OCI-LY1 (cell line): ENCODE data around the gene SERTAD3.
A peak's percentile ranks its signal among the peaks of the same experiment; 100 is the strongest.

Source experiments
- H2AFZ ChIP-seq: fragments of 200-600 bp; sonication (generic), shearing (Covaris generic); 2 replicates; pipeline ENCODE4 v1.6.0; 2014; ENCODE audit warnings: antibody characterized with exemption, mild to moderate bottlenecking, low read length
- H3F3A ChIP-seq: fragments of 200-600 bp; sonication (generic), shearing (Covaris generic); 2 replicates; pipeline ENCODE4 v1.6.0; 2014; ENCODE audit warnings: mild to moderate bottlenecking, antibody characterized with exemption, low read length, moderate library complexity; ENCODE audit not compliant: insufficient read depth
- H3K27ac ChIP-seq: fragments of 200-600 bp; sonication (generic); 2 replicates; pipeline ENCODE4 v1.5.1; 2014; ENCODE audit warnings: low read length, mixed run types, mild to moderate bottlenecking, low read depth; ENCODE audit not compliant: poor library complexity, severe bottlenecking
- H3K27me3 ChIP-seq: fragments of 200-600 bp; sonication (generic); 2 replicates; pipeline ENCODE4 v1.6.0; 2014; ENCODE audit warnings: antibody characterized with exemption, mild to moderate bottlenecking, low read length, moderate library complexity; ENCODE audit not compliant: insufficient read depth
- H3K36me3 ChIP-seq: fragments of 200-600 bp; sonication (generic); 2 replicates; pipeline ENCODE4 v1.6.1; 2014; ENCODE audit warnings: mild to moderate bottlenecking, antibody characterized with exemption, low read length, moderate library complexity, mixed read lengths; ENCODE audit not compliant: insufficient read depth
- H3K4me1 ChIP-seq: fragments of 200-600 bp; sonication (generic); 2 replicates; pipeline ENCODE4 v1.5.1; 2014; ENCODE audit warnings: mild to moderate bottlenecking, low read length, moderate library complexity; ENCODE audit not compliant: insufficient read depth, severe bottlenecking
- H3K4me2 ChIP-seq: fragments of 200-600 bp; sonication (generic), shearing (Covaris generic); 2 replicates; pipeline ENCODE4 v1.6.1; 2014; ENCODE audit warnings: low read length
- H3K4me3 ChIP-seq: fragments of 200-600 bp; sonication (generic); 2 replicates; pipeline ENCODE4 v1.5.1; 2014; ENCODE audit warnings: low read length, low read depth, mild to moderate bottlenecking, mixed read lengths; ENCODE audit not compliant: poor library complexity, severe bottlenecking
- H3K79me2 ChIP-seq: fragments of 200-600 bp; shearing (Covaris generic); 2 replicates; pipeline ENCODE4 v1.6.1; 2016; ENCODE audit warnings: mixed run types, low read length, mixed read lengths; ENCODE audit not compliant: insufficient read depth
- H3K9ac ChIP-seq: fragments of 200-600 bp; sonication (generic), shearing (Covaris generic); 2 replicates; pipeline ENCODE4 v1.6.1; 2014; ENCODE audit warnings: mild to moderate bottlenecking, low read length, mixed read lengths
- H3K9me2 ChIP-seq: fragments of 200-600 bp; sonication (generic), shearing (Covaris generic); 2 replicates; pipeline ENCODE4 v1.6.1; 2014; ENCODE audit warnings: low read depth, mild to moderate bottlenecking, low read length, mixed read lengths
- H3K9me3 ChIP-seq: fragments of 200-600 bp; shearing (Covaris generic); 2 replicates; pipeline ENCODE4 v1.6.1; 2014; ENCODE audit warnings: low read length, mixed read lengths
- H4K20me1 ChIP-seq: fragments of 200-600 bp; sonication (generic), shearing (Covaris generic); 2 replicates; pipeline ENCODE4 v1.6.0; 2016; ENCODE audit warnings: mild to moderate bottlenecking, low read length; ENCODE audit not compliant: insufficient read depth
- CTCF ChIP-seq: fragments of 200-600 bp; sonication (generic), shearing (Covaris generic); IDR thresholded peaks from 2 replicates; pipeline ENCODE4 v1.5.1; 2017; ENCODE audit warnings: mild to moderate bottlenecking, antibody characterized with exemption, low read length, moderate library complexity, mixed read lengths
- EZH2 ChIP-seq: fragments of 200-600 bp; sonication (generic), shearing (Covaris generic); IDR thresholded peaks from 2 replicates; pipeline ENCODE4 v1.8.0; 2017; ENCODE audit warnings: borderline replicate concordance, mixed run types, mild to moderate bottlenecking, antibody characterized with exemption, low read length, moderate library complexity, mixed read lengths

Gene SERTAD3

GRCh38 chr19:40423938-40424337, 20.2 kb downstream of the SERTAD3 start:
- Histone ChIP-seq H2AFZ (no peak overlapping the region), H3K27ac (no peak overlapping the region), H3K27me3 (no peaks in the 10 kb centered on the region), H3K36me3 (peaks cover 9% of the 10 kb centered on the region), H3K4me1 (peaks cover 19% of the 10 kb centered on the region), H3K79me2 (peaks cover 6% of the 10 kb centered on the region; the same call in 1 of the 2 replicates), H3K4me3 (no peak overlapping the region), H3K9me2 (no peaks in the 10 kb centered on the region), H3K9me3 (no peaks in the 10 kb centered on the region), H3F3A (no peaks in the 10 kb centered on the region), H3K9ac (no peak overlapping the region), H3K4me2 (no peak overlapping the region), H4K20me1 (no peaks in the 10 kb centered on the region)
- TF ChIP-seq EZH2 = no peak
- no peak for TF ChIP-seq CTCF

- peak overlapping the region; percentile 24 for H3K27ac ChIP-seq
- no peak overlapping the region for H3K9ac ChIP-seq
- peaks cover 6% of the 10 kb centered on the region; the same call in 1 of the 2 replicates for H3K79me2 ChIP-seq
- no peak overlapping the region for H2AFZ ChIP-seq
- H4K20me1 ChIP-seq = no peaks in the 10 kb centered on the region
- peaks cover 9% of the 10 kb centered on the region for H3K36me3 ChIP-seq
- no peak for TF ChIP-seq EZH2
- TF ChIP-seq CTCF = no peak
- no peak overlapping the region for H3K4me2 ChIP-seq
- peaks cover 19% of the 10 kb centered on the region for H3K4me1 ChIP-seq
- H3K9me2 ChIP-seq = no peaks in the 10 kb centered on the region
- H3K4me3 ChIP-seq = no peak overlapping the region
- H3K27me3 ChIP-seq = no peaks in the 10 kb centered on the region
- H3K9me3 ChIP-seq = no peaks in the 10 kb centered on the region
- no peaks in the 10 kb centered on the region for H3F3A ChIP-seq
Observed at GRCh38 chr19:40422748-40423566, 21.2 kb downstream of the SERTAD3 start.

- Histone ChIP-seq H3K9ac (no peak overlapping the region), H3F3A (no peaks in the 10 kb centered on the region), H3K79me2 (peaks cover 6% of the 10 kb centered on the region; the same call in 1 of the 2 replicates), H3K9me2 (no peaks in the 10 kb centered on the region), H3K4me2 (no peak overlapping the region), H3K4me3 (no peak overlapping the region), H3K36me3 (peaks cover 9% of the 10 kb centered on the region), H3K9me3 (no peaks in the 10 kb centered on the region), H4K20me1 (no peaks in the 10 kb centered on the region), H2AFZ (no peak overlapping the region), H3K27ac (peak overlapping the region; percentile 63), H3K4me1 (peaks cover 21% of the 10 kb centered on the region), H3K27me3 (no peaks in the 10 kb centered on the region)
- TF ChIP-seq EZH2 (no peak), CTCF (no peak)
Observed at GRCh38 chr19:40421993-40422747, 22.0 kb downstream of the SERTAD3 start.
